Measurements from ENCODE around the gene BORCS6. TPM values are rescaled to one million over a fixed set of nuclear protein-coding genes. Genes with fewer than 3 reads are reported as not detected.

The BORCS6 gene
- total RNA-seq, 1 experiment from 2014 or later: 6.4 TPM

DNA sequence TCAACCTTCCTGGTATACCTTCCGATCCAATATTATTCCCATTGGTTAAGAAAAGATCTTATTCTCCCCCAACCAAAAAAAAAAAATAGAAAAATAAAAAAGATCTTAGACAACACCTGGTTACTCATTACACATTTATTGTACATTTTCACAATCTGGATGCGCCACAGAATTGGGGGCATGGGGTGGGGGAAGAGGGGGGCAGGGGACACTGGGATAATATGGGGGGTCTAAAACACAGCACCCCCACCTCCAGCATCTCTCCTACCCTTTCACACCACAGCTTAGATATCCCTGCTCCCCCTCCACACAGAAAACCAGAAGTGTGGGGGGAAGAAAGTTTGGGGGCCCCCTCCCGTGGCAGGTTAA is 31.0 kb downstream of the BORCS6 start:
- no peak overlapping the region for H2AFZ ChIP-seq
- no peaks in the 10 kb centered on the region for H3K27me3 ChIP-seq (ENCODE audit: insufficient read depth, low read depth)
- ChIA-PET POLR2A (ENCODE audit: unreplicated experiment) (interaction anchor here (0.6 kb wide), 2 partner anchors 15 to 249 kb away, joined by 3 to 4 read pairs; no protein-coding TSS in a partner anchor), CTCF (interaction anchor here (0.6 to 1.5 kb wide), 3 partner anchors 21 to 598 kb away, joined by 3 to 11 read pairs (median 4); no protein-coding TSS in a partner anchor)
- H3K9me2 ChIP-seq (ENCODE audit: insufficient read depth): no peaks in the 10 kb centered on the region
- H3K4me3 ChIP-seq: no peak overlapping the region
- peaks cover 20% of the 10 kb centered on the region for H3K4me1 ChIP-seq (replicated peaks; ENCODE audit: insufficient read depth)
- intact Hi-C loops (cut with micrococcal nuclease; ENCODE audit: unreplicated experiment): loop anchor here (5.0 kb wide), 2 partner anchors 87 to 317 kb away; no protein-coding TSS in a partner anchor
- peaks cover 16% of the 10 kb centered on the region; the same call in 1 of the 2 replicates for H3K79me2 ChIP-seq (ENCODE audit: low read depth)
- BruUV-seq (replicated peaks): no TSS peak
- TF ChIP-seq, protein P1, sequence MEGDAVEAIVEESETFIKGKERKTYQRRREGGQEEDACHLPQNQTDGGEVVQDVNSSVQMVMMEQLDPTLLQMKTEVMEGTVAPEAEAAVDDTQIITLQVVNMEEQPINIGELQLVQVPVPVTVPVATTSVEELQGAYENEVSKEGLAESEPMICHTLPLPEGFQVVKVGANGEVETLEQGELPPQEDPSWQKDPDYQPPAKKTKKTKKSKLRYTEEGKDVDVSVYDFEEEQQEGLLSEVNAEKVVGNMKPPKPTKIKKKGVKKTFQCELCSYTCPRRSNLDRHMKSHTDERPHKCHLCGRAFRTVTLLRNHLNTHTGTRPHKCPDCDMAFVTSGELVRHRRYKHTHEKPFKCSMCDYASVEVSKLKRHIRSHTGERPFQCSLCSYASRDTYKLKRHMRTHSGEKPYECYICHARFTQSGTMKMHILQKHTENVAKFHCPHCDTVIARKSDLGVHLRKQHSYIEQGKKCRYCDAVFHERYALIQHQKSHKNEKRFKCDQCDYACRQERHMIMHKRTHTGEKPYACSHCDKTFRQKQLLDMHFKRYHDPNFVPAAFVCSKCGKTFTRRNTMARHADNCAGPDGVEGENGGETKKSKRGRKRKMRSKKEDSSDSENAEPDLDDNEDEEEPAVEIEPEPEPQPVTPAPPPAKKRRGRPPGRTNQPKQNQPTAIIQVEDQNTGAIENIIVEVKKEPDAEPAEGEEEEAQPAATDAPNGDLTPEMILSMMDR (conservative IDR thresholded peaks at IDR 0.05): no peak
- no peak for TF ChIP-seq EZH2 (IDR thresholded peaks at IDR 0.05; ENCODE audit: low read depth)
- DNase-seq: no peak
- no peak overlapping the region for H3K27ac ChIP-seq
- no peaks in the 10 kb centered on the region for H4K20me1 ChIP-seq (ENCODE audit: insufficient read depth)
- H3F3A ChIP-seq (ENCODE audit: insufficient read depth, low read depth): peaks cover 15% of the 10 kb centered on the region; the same call in 1 of the 2 replicates
- no peak overlapping the region for H3K4me2 ChIP-seq
- H3K36me3 ChIP-seq (ENCODE audit: low read depth): no peaks in the 10 kb centered on the region
- no peaks in the 10 kb centered on the region for H3K9me3 ChIP-seq (ENCODE audit: insufficient read depth, low read depth)

DNA sequence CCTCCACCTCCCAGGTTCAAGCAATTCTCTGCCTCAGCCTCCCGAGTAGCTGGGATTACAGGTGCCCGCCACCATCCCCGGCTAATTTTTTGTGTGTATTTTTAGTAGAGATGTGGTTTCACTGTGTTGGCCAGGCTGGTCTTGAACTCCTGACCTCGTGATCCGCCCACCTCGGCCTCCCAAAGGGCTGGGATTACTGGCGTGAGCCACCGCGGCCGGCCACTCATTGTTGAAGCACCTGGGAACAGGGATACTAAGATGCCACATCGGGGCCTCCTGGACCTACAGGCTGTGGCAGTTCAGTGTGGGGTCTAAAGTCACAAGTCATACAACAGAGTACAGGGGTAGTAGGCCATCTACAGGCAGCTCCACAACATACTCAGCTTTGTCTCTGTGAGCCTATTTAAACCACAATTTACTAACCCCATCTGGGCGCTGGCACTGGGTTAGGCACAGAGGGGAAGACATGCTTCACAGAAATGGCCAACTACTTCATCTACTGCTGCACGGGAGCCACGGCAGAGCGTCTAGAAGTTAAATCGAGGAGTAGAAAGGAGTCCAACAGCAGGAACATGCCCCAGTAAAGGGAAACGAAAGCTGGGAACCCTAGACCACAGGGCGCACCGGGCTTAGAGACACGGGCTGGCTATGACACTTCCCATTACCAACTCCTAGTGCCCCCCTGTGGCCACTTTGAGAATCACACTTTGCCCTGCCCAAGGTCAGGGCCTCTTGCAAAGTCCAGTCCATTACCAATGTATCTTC is 31.5 kb downstream of the BORCS6 start:
- Histone ChIP-seq H4K20me1 (ENCODE audit: insufficient read depth) (no peaks in the 10 kb centered on the region), H3K36me3 (ENCODE audit: low read depth) (no peaks in the 10 kb centered on the region), H2AFZ (no peak overlapping the region), H3K9me3 (ENCODE audit: insufficient read depth, low read depth) (no peaks in the 10 kb centered on the region), H3F3A (ENCODE audit: insufficient read depth, low read depth) (peaks cover 18% of the 10 kb centered on the region; the same call in 1 of the 2 replicates), H3K9me2 (ENCODE audit: insufficient read depth) (no peaks in the 10 kb centered on the region), H3K4me2 (peak overlapping the region; percentile 47; the same call in 1 of the 2 replicates), H3K79me2 (ENCODE audit: low read depth) (peaks cover 16% of the 10 kb centered on the region; the same call in 1 of the 2 replicates), H3K27me3 (ENCODE audit: insufficient read depth, low read depth) (no peaks in the 10 kb centered on the region), H3K27ac (peak overlapping the region; percentile 27; the same call in 1 of the 2 replicates), H3K4me1 (replicated peaks; ENCODE audit: insufficient read depth) (peaks cover 20% of the 10 kb centered on the region), H3K4me3 (no peak overlapping the region)
- ChIA-PET POLR2A (ENCODE audit: unreplicated experiment) (interaction anchor here (0.6 to 0.7 kb wide), 4 partner anchors 15 to 248 kb away, joined by 3 to 5 read pairs (median 4); no protein-coding TSS in a partner anchor), CTCF (interaction anchor here (0.6 to 1.5 kb wide), 7 partner anchors 15 to 598 kb away, joined by 3 to 12 read pairs (median 4); partner anchors contain the start of gene CTC1)
- BruUV-seq (replicated peaks): no TSS peak
- intact Hi-C loops (cut with micrococcal nuclease; ENCODE audit: unreplicated experiment): loop anchor here (1.0 to 5.0 kb wide), 4 partner anchors 20 to 316 kb away; no protein-coding TSS in a partner anchor
- DNase-seq: peak; percentile 63 to 91
- TF ChIP-seq, protein P1 (conservative IDR thresholded peaks at IDR 0.05): peak; percentile 83
- no peak for TF ChIP-seq EZH2 (IDR thresholded peaks at IDR 0.05; ENCODE audit: low read depth)

DNA sequence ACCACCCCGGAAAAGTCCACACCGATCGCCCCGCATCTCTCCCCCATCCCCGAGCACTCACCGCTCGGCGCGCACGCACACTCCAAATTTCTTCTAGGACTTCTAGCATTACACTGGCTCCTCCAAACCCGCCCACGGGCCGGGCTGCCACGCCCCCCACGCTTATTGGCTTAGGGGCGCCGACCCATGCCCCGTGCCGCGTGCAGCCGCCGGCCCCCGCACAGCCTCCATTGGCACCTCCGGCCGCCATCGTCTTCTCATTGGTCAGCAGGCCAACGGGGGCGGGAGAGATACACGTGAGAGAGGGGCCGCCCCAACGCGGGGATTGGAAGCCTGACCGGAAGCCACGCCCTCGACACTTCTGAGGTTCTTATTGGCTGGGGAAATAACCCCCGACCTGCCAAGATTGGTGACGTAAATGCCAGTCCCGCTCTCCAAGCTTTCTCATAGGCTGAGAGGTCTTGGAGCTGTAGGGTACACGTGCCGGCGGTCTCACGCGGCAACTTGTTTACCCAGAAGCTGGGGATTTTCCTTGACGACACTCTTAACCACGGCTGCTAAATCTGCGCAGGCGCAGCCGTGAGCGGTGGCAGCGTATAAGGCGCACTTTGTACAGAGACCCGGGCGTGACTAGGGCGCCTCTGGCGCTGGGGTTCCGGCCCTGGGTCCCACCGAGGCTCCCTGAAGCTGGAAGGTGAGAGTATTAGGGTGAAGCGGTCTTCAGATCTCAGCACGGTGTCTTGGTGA is 33.6 kb downstream of the BORCS6 start:
- TF ChIP-seq EZH2 (IDR thresholded peaks at IDR 0.05; ENCODE audit: low read depth): no peak
- TF ChIP-seq, protein P1 (conservative IDR thresholded peaks at IDR 0.05): no peak
- intact Hi-C loops (cut with micrococcal nuclease; ENCODE audit: unreplicated experiment): loop anchor here (1.0 to 5.0 kb wide), 4 partner anchors 17 to 314 kb away; no protein-coding TSS in a partner anchor

More for the DNA sequence above, 33.6 kb downstream of the BORCS6 start:
- POLR2A ChIA-PET (ENCODE audit: unreplicated experiment): interaction anchor here (0.8 to 1.0 kb wide), 6 partner anchors 17 to 279 kb away, joined by 3 to 17 read pairs (median 7); partner anchors contain the start of genes CTC1 and NDEL1
- Histone ChIP-seq H3K36me3 (ENCODE audit: low read depth) (no peaks in the 10 kb centered on the region), H3K27ac (peak overlapping the region; percentile 82), H2AFZ (peak overlapping the region; percentile 83), H3K27me3 (ENCODE audit: insufficient read depth, low read depth) (no peaks in the 10 kb centered on the region), H3K9me3 (ENCODE audit: insufficient read depth, low read depth) (no peaks in the 10 kb centered on the region), H3K79me2 (ENCODE audit: low read depth) (0 out of 2 replicates have a peak, but pooled peaks cover 6% of the 10 kb centered on the region), H3K4me3 (peak overlapping the region; percentile 60), H3K4me2 (peak overlapping the region; percentile 85), H3F3A (ENCODE audit: insufficient read depth, low read depth) (peaks cover 22% of the 10 kb centered on the region; the same call in 1 of the 2 replicates), H4K20me1 (ENCODE audit: insufficient read depth) (no peaks in the 10 kb centered on the region), H3K9me2 (ENCODE audit: insufficient read depth) (no peaks in the 10 kb centered on the region), H3K4me1 (replicated peaks; ENCODE audit: insufficient read depth) (peaks cover 25% of the 10 kb centered on the region)
- peak; percentile 99 to 100 for DNase-seq
- no TSS peak for BruUV-seq (replicated peaks)
- CTCF ChIA-PET: interaction anchor here (0.9 kb wide), 1 partner anchor 19 kb away, joined by 6 read pairs; no protein-coding TSS in a partner anchor

Data from PC-9 (cell line).